Breast epithelium (tissue), 4 donors: ENCODE results near the gene MRPS23. TPM values are rescaled to one million over a fixed set of nuclear protein-coding genes. Genes with fewer than 3 reads are reported as not detected.

ENCODE experiments used
- DNase-seq, 2 donors: peaks; one replicate each; pipeline ENCODE4 v3.0.0-alpha.2; 2019; ENCODE audit warnings: low spot score in 2 of 2
- H3K27ac ChIP-seq, 2 donors: fragments of 200-600 bp; sonication (generic) in 1 of 2; one replicate each; pipeline ENCODE4 v1.5.1; 2016 to 2019; ENCODE audit warnings: mild to moderate bottlenecking in 1 of 2
- H3K27me3 ChIP-seq, 2 donors: fragments of 200-600 bp; sonication (generic) in 1 of 2; one replicate each; pipeline versions ENCODE4 v1.5.1 to v1.6.0; 2017 to 2019; ENCODE audit warnings: control low read depth in 1 of 2, mild to moderate bottlenecking in 1 of 2
- H3K36me3 ChIP-seq: fragments of 200-600 bp; one replicate; pipeline ENCODE4 v1.5.1; 2019
- H3K4me1 ChIP-seq, 2 donors: fragments of 200-600 bp; sonication (generic); one replicate each; pipeline ENCODE4 v1.5.1; 2016 to 2019; ENCODE audit warnings: control low read depth in 1 of 2
- H3K4me3 ChIP-seq, 3 donors: fragments of 200-600 bp; sonication (generic); 1 replicate in 2 of 3; 2 replicates in 1 of 3; pipeline ENCODE4 v1.5.1; 2016 to 2019; ENCODE audit warnings: mild to moderate bottlenecking in 3 of 3, moderate library complexity in 2 of 3
- H3K9me3 ChIP-seq, 2 donors: fragments of 200-600 bp; sonication (generic) in 1 of 2; one replicate each; pipeline ENCODE4 v1.5.1; 2016 to 2019; ENCODE audit warnings: control low read depth in 1 of 2
- POLR2A ChIP-seq: fragments of 450-650 bp; IDR thresholded peaks from one replicate; pipeline ENCODE4 v1.6.1; 2016; ENCODE audit warnings: antibody characterized with exemption, mild to moderate bottlenecking, moderate library complexity
- POLR2AphosphoS5 ChIP-seq, 3 donors: sonication (generic); formaldehyde crosslinking; IDR thresholded peaks; one replicate each; pipeline ENCODE4 v1.6.1; 2017; ENCODE audit warnings: antibody characterized with exemption in 3 of 3
- intact Hi-C: fragments of 100-400 bp; cut with DNase I; formaldehyde crosslinking; loops from one replicate; pipeline ENCODE4 v1.15.1; 2023; ENCODE audit warnings: low total_unique reads
- total RNA-seq, 3 donors: library from RNA; depleted of rRNA; stranded (reverse); fragments of >200 nt; gene quantifications; one replicate each; pipeline ENCODE4 v1.1.0, GENCODE V29; 2016
- TF ChIP-seq, protein P1 (sequence below), 3 donors: fragments of 450-650 bp; IDR thresholded peaks; one replicate each; pipeline ENCODE4 v1.5.1; 2016 to 2017; ENCODE audit warnings: antibody characterized with exemption in 3 of 3, mild to moderate bottlenecking in 3 of 3, moderate library complexity in 3 of 3

MRPS23 gene
- total RNA-seq, 3 donors from 2014 or later: 7.5 to 10.7 (median 8.2) TPM

DNA sequence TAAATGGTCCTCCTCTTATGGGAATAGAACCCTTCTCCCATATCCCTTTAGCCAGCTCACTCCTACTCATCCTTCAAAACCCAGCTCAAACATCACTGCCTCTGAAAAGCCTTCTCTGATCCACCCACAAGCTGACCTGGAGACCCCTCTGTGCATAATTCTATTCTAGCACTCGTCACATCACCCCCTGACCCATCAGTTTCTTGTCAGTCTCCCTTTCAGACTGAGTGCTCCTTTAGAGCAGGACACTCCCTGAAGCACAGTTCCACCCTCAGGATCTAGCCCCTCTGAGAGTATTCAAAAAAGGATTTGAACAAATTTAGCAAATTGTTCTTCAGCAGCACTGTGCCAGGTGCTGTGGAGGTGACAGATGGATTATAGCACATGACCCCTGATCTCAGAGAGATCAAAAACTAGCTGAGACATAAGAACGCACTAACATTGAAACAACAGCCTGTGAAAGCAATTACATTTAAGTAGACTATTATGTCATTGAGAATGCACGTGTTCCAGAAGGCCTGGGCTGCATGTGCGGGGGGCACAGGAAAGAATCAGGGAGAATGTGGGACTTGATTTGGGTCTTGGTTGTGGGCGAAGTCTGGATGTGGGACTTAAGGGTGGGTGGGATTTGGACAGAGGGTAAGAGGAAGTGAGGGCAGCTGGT lies 43.5 kb downstream of the MRPS23 start:
- TF ChIP-seq POLR2A (no peak), POLR2AphosphoS5 (IDR thresholded peaks at IDR 0.05) (no peak)
- TF ChIP-seq, protein P1, sequence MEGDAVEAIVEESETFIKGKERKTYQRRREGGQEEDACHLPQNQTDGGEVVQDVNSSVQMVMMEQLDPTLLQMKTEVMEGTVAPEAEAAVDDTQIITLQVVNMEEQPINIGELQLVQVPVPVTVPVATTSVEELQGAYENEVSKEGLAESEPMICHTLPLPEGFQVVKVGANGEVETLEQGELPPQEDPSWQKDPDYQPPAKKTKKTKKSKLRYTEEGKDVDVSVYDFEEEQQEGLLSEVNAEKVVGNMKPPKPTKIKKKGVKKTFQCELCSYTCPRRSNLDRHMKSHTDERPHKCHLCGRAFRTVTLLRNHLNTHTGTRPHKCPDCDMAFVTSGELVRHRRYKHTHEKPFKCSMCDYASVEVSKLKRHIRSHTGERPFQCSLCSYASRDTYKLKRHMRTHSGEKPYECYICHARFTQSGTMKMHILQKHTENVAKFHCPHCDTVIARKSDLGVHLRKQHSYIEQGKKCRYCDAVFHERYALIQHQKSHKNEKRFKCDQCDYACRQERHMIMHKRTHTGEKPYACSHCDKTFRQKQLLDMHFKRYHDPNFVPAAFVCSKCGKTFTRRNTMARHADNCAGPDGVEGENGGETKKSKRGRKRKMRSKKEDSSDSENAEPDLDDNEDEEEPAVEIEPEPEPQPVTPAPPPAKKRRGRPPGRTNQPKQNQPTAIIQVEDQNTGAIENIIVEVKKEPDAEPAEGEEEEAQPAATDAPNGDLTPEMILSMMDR (IDR thresholded peaks at IDR 0.05): no peak
- Histone ChIP-seq H3K27me3 (no peaks in the 10 kb centered on the region), H3K4me3 (no peak overlapping the region), H3K27ac (no peak overlapping the region), H3K4me1 (no peaks in the 10 kb centered on the region), H3K36me3 (no peaks in the 10 kb centered on the region), H3K9me3 (peaks cover 3% of the 10 kb centered on the region in 2 donors)
- intact Hi-C loops: no loop called here
- no peak for DNase-seq

DNA sequence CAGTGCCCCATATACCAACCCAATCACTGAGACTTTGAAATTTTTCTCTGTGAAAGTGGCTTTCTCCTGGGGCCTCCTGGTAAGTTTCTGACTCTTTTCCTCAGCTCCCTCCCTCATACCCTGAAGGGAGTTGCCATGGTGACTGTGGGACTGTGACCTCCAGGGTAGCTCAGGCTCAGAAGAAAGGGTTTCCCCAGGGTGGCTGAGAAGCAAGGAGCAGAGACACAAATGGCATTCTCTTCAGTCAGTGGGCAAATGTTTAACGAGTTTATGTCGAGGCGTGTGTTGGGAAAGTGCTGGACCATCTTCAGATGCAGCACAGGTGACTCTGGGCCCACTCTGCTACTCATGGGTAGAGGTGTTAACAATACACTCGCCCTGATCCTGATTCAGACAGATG lies 46.8 kb downstream of the MRPS23 start:
- H3K4me1 ChIP-seq: no peaks in the 10 kb centered on the region
- TF ChIP-seq, protein P1 (IDR thresholded peaks at IDR 0.05): no peak
- TF ChIP-seq POLR2AphosphoS5 (IDR thresholded peaks at IDR 0.05) (no peak), POLR2A (no peak)
- no peaks in the 10 kb centered on the region for H3K27me3 ChIP-seq
- H3K36me3 ChIP-seq: no peaks in the 10 kb centered on the region
- H3K9me3 ChIP-seq: peaks cover 10 to 12% of the 10 kb centered on the region in 2 donors
- intact Hi-C loops: no loop called here
- no peak overlapping the region for H3K27ac ChIP-seq
- no peak for DNase-seq
- H3K4me3 ChIP-seq: no peak overlapping the region

DNA sequence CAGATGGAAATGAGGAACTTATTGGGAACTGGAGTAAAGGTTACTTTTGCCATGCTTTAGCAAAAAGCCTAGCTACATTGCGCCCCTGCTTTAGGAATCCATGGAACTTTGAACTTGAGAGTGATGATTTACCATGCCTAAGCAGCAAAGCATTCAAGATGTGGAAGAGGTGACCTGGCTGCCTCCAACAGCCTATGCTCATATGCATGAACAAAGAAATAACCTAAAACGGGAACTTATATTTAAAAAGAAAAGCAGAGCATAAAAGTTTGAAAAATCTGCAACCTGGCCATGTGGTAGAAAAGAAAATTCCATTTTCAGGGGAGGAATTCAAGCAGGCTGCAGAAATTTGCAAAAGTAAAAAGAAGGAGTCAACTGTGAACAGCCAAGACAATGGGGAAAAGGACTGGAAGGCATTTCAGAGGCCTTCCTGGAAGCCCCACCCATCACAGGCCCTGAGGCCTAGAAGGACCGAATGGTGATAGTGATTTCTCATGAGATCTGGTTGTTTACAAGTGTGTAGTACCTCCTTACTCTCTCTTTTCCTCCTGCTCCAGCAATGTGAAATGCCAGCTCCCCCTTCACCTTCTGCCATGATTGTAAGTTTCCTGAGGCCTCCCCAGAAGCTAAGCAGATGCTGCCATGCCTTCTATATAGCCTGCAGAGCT lies 48.7 kb downstream of the MRPS23 start:
- Histone ChIP-seq H3K27me3 (no peaks in the 10 kb centered on the region), H3K9me3 (peaks cover 10 to 12% of the 10 kb centered on the region in 2 donors), H3K36me3 (no peaks in the 10 kb centered on the region), H3K4me1 (no peaks in the 10 kb centered on the region), H3K4me3 (no peak overlapping the region), H3K27ac (no peak overlapping the region)
- intact Hi-C loops: no loop called here
- DNase-seq: no peak
- TF ChIP-seq, protein P1 (IDR thresholded peaks at IDR 0.05): no peak
- TF ChIP-seq POLR2A (no peak), POLR2AphosphoS5 (IDR thresholded peaks at IDR 0.05) (no peak)

DNA sequence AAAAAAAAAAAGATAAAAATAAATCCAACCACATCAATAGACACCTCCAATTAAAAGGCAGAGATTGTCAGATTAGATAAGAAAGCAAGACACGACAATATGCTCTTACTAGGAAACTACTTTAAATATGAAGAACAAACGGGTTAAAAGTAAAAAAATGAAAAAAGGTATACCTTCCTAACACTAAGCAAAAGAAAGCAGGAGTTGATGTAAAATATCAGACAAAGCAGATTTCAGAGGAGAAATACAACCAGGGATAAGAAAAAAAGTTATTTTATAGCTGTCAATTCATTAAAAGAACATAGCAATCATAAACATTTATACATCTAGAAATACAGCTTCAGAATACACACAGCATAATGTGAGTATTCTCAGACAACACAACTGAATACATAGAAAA lies 55.0 kb downstream of the MRPS23 start:
- no peak for DNase-seq
- no peak overlapping the region for H3K27ac ChIP-seq
- no peaks in the 10 kb centered on the region for H3K9me3 ChIP-seq
- no peaks in the 10 kb centered on the region for H3K4me1 ChIP-seq
- TF ChIP-seq, protein P1 (IDR thresholded peaks at IDR 0.05): no peak
- TF ChIP-seq POLR2AphosphoS5 (IDR thresholded peaks at IDR 0.05) (no peak), POLR2A (no peak)
- intact Hi-C loops: no loop called here
- H3K36me3 ChIP-seq: no peaks in the 10 kb centered on the region
- no peak overlapping the region for H3K4me3 ChIP-seq
- no peaks in the 10 kb centered on the region for H3K27me3 ChIP-seq

DNA sequence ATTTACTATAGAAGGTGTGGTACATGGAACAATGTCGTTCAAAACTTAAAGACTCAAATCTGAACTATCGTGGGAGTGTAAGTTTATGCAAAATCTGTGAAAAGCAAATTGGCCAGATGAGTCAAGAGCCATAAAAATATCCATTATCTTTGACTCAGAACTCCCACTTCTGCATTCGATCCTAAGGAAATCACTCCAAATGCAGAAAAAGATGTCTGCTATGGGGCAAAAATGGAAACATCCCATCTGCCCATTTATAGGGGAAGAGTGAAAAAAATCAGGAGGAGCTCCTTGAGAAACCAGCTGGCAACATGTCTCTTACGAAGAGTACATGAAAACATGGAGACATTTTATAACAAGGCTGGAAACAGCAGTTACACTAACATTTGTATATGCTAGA lies 61.1 kb downstream of the MRPS23 start:
- Histone ChIP-seq H3K9me3 (no peaks in the 10 kb centered on the region), H3K27ac (no peak overlapping the region), H3K27me3 (no peaks in the 10 kb centered on the region), H3K36me3 (no peaks in the 10 kb centered on the region), H3K4me3 (no peak overlapping the region), H3K4me1 (no peaks in the 10 kb centered on the region)
- intact Hi-C loops: no loop called here
- no peak for DNase-seq
- TF ChIP-seq, protein P1 (IDR thresholded peaks at IDR 0.05): no peak
- TF ChIP-seq POLR2A: no peak
- no peak for TF ChIP-seq POLR2AphosphoS5 (IDR thresholded peaks at IDR 0.05)
